ENCODE results near the gene ZNF316.

GRCh38 chr7:6619961-6620360 lies 17.2 kb upstream of the ZNF316 start:
- TF ChIP-seq CTCF (IDR thresholded peaks at IDR 0.05) (no peak), POLR2A (IDR thresholded peaks at IDR 0.05) (no peak)
